Activated effector memory CD4-positive, alpha-beta T cell treated with anti-CD3 and anti-CD28 coated beads, Interleukin-2, amount 50 U/mL, for 16 hours (primary cell): ENCODE data around the gene RASEF.

Experiments
- DNase-seq: peaks from one replicate; pipeline ENCODE4 v3.0.0-alpha.2; 2020

The RASEF gene

GRCh38 chr9:83012168-83012921 is 50.6 kb downstream of the RASEF start:
- no peak for DNase-seq

DNA sequence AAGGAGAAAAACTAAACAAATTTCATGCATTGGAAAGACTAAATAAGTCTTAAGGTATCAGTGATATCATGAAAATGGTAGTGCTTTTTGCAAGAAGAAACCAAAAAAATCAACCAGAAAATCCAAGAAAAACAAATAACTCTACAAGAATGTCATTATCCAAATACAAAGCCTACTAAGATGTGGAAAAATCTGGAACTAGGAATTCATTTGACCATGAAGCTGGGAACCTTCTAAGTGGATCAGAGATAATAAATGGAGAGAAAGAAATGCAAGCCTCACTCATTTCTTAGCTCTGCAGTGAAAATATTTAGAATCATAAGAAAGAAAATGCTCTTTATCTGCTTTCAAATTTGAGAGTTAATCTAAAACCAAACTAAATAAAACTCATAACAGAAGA is 51.3 kb downstream of the RASEF start:
- no peak for DNase-seq

- DNase-seq, result no peak
Measured at GRCh38 chr9:83007521-83008300, 55.2 kb downstream of the RASEF start.

- DNase-seq, result no peak
Measured at GRCh38 chr9:83006378-83006777, 56.6 kb downstream of the RASEF start.

- DNase-seq, result no peak
Measured at GRCh38 chr9:83005963-83006362, 57.0 kb downstream of the RASEF start.

GRCh38 chr9:83005361-83005760 is 57.6 kb downstream of the RASEF start:
- no peak for DNase-seq

DNA sequence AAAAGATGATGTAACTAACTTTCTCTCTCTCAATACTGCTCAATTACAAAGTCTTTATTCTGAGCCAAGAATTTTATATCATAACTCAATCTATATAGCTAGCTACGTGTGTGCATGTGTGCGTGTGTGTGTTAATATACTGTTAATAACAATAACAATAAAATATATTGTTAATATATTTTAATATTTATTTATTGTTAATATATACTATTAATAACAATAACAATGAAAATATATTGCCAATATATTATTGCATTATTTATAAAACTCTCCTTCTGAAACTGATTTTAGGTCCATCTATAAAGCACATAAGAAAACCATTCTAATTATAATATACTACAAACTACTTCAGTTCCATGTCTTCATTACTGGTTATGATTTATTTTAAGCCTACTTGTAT is 60.6 kb downstream of the RASEF start:
- DNase-seq, result no peak

DNA sequence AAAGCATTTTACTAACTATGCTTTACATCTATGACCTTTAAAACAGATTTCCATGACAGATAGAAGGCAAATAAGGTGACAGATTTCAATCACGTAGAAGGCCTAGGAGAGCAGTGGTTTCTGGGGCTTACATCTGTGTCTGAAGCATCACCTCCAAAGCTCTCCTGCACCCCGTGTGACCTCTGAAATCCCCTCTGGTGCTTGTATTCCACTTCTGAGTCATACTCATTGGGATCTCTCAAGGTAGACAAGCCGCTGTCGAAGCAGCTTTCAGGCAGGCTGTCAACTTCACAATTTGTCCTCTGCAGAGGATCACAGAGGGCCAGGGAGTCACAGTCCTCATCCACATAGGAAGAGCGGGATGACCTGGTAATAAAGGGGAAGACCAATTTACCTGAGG is 62.2 kb downstream of the RASEF start:
- no peak for DNase-seq

DNA sequence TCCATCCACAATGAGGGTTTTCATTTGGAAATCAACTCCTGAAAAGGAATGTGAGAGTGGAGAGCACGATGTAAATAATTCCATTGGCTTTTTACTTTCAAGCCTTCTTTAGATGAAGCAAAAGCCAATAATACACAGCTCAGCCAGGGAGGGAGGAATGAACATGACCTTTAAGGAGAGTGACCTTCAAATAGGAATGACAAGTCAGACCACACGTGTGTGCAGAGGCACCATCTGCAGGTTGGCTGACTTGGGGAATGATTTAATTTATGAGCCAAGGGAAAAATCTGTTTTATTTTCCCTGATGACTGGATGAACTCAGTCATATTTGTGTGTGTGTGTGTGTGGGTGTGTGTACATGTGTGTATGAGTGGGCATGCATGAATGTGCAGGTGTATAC is 64.5 kb downstream of the RASEF start:
- DNase-seq, result no peak

GRCh38 chr9:82997476-82998140 is 65.3 kb downstream of the RASEF start:
- DNase-seq, result no peak

DNA sequence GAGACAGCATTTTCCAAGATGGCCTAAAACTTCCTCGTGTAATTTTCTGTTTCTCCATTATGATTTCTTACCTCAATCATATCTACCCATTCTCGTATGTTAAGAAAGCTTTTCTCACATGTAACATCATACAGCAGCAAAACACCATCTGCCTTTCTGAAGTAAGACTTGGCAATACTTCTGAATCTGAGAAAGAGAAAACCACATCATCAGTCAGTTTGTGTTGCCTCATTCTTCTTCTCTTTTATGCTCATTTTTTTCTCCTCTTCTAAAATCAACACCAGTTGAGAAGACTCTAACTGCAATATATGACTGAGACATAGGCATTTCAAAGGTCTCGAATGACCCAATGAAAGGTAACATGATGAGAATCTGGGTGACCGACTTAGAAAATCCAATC is 66.0 kb downstream of the RASEF start:
- no peak for DNase-seq

DNA sequence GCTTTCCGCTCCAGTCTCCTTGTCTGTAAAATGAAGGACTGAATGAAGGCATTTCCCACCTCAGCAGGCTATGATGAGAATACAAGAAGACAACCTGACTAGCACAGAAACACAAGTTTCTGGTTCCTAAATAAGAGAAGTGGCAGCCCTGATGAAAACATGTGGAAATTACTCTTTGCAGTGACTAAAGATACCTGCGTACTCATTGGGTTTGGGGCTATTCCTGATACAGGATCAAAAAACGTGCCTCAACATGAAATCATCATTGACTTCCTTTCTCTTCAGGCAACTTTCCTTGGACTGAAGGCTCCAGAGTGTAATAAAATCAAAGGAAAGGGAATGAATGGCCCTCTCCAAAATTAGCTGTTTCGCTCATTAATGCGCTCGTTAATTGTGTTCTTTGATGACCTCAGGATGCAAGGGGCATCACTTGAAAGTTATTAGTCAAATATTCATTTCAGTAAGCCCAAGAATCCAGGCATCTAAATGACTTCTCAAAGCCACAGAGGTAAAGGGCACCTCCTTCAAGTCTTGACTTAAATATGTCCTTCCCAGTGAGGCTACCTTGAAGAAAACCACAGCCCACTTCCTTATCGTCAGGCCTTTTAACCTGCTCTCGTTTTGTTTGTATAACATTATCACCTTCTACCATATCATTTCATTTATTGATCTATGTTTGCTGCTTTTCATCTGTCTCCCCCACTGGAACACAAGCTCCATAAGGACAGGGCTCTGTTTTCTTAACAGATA is 68.9 kb downstream of the RASEF start:
- no peak for DNase-seq

DNA sequence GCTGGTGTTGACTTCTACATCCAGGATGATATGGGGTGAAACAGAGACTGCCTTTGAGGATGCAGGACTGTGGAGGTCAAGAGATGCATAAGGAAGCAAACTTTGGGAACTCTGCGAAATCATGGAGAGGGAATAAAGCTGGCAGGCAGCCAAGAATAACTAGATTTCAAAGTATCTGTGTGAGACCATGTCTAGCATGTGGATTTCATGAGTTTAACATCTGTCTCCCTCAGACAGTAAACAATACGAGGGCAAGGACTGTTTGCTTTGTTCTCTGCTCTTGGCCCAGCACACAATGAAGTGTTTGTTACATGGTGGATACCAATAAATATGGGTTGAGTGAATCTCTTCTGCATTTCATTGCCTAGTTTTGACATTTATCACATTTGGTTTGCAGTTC is 71.3 kb downstream of the RASEF start:
- no peak for DNase-seq

GRCh38 chr9:82989929-82990328 is 73.0 kb downstream of the RASEF start:
- no peak for DNase-seq

- no peak for DNase-seq
Measured at GRCh38 chr9:82988488-82988887, 74.5 kb downstream of the RASEF start.

GRCh38 chr9:82987370-82988189 is 75.4 kb downstream of the RASEF start:
- no peak for DNase-seq

- DNase-seq, result no peak
Measured at GRCh38 chr9:82981552-82981951, 81.4 kb downstream of the RASEF start.

- no peak for DNase-seq
Measured at GRCh38 chr9:82975176-82975575, 87.8 kb downstream of the RASEF start.

- no peak for DNase-seq
Measured at GRCh38 chr9:82972446-82972845, 90.5 kb downstream of the RASEF start.

DNA sequence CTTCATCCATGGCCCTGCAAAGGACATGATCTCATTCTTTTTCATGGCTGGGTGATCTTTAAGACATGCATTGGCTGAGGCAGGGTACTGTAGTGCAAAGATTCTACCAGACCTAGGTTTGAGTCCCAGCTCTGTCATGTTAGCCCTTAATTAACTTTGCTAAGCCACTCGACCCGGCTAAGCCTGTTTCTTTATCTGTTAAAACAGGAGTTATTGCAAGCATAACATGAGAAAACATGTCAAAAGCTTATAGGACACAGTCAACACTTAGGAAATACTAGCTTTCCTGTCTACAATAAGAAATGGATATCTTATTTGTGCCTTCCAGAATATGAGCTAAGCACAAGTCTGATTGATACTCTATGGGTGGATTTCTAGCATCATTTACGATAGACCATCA is 92.6 kb downstream of the RASEF start:
- DNase-seq, result no peak

DNA sequence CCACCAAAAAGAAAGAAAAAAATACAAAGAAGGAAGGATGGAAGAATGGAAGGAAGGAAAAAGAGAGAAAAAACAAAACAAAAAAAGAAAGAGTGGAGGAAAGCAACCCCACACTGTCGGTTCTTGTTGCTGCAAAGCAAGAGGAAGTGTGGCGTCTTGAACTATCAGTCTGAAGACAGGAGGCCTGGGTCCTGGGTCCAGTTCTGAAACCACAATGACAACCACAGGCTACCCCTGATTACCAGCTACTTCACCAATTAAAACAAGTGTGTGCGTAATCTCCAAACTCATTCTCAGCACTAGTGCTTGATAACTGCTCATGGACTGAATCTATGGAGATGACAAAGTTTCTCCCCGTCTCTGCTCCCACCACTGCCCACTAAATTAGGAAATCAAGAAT is 93.7 kb downstream of the RASEF start:
- no peak for DNase-seq

DNA sequence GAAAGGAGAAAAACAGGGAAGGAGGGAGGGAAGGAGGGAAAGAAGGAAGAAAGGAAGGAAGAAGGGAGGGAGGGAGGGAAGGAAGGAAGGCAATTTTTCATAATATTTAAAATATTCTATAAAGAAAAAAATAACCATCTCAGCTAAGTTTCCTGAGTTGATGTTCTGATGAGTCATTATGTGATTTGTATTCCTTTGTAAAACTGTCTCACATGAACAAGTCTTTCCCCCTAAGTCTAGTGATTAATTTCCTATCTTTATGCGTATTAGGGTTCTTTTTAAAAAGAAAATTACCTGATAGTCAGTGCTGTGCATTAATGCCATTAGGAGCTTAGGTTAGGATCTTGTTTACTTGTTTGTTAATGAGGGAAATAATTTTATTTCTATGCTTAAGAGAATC is 94.1 kb downstream of the RASEF start:
- DNase-seq, result no peak
